Smooth muscle cell of the brain vasculature (primary cell): ENCODE measurements around the gene IL17REL.
"Not testable (repeated sequence)": the region's sequence is repeated elsewhere in the genome, so short reads cannot be mapped to it uniquely, and the experiment has no call there.

Experiments
- DNase-seq: peaks from one replicate; pipeline ENCODE4 v3.0.0-alpha.2; 2012; ENCODE audit warnings: low read depth, low spot score

IL17REL gene

DNA sequence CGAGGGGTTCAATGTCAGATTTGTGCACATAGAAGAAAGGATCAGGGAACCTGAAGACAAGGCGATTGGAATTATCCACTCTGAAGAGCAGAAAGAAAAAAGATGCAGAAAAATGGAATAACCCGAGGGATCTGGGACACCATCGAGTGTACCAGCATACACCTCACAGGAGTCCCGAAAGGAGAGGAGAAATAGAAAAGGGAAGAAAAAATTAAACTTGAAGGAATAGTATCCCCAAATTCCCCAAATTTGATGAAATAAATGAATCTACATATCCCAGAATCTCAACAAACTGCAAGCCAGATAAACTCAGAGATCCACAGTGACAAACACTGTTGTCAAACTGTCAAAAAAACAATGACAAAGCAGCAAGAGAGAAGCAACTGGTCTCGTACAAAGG lies 21.4 kb downstream of the IL17REL start:
- DNase-seq = no peak

DNA sequence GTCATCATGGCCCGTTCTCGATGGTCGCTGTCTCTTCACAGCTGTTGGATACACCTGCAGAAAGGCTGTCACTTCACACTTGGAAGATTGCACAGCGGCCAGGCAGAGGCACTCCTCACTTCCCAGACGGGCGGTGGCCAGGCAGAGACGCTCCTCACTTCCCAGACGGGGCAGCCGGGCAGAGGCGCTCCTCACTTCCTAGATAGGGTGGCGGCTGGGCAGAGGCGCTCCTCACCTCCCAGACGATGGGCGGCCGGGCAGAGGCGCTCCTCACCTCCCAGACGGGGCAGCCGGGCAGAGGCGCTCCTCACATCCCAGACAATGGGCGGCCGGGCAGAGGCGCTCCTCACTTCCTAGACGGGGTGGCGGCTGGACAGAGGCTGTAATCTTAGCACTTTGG lies 22.7 kb downstream of the IL17REL start:
- DNase-seq = not testable (repeated sequence)

DNA sequence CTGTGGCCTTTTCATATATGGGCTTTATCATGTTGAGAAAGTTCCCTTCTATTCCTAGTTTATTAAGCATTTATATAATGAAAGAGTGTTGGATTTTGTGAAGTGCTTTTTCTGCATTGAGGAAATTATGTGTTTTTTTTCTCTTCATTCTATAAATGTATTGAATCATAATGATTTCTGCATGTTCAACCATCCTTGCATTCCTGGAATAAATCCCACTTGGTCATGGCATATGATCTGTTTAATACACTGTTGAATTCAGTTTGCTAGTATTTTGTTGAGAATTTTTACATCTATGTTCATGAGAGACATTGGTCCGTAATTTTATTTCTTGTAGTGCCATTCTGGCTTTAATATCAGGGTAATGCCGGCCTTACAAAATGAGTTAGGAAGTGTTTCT lies 26.2 kb downstream of the IL17REL start:
- no peak for DNase-seq

DNA sequence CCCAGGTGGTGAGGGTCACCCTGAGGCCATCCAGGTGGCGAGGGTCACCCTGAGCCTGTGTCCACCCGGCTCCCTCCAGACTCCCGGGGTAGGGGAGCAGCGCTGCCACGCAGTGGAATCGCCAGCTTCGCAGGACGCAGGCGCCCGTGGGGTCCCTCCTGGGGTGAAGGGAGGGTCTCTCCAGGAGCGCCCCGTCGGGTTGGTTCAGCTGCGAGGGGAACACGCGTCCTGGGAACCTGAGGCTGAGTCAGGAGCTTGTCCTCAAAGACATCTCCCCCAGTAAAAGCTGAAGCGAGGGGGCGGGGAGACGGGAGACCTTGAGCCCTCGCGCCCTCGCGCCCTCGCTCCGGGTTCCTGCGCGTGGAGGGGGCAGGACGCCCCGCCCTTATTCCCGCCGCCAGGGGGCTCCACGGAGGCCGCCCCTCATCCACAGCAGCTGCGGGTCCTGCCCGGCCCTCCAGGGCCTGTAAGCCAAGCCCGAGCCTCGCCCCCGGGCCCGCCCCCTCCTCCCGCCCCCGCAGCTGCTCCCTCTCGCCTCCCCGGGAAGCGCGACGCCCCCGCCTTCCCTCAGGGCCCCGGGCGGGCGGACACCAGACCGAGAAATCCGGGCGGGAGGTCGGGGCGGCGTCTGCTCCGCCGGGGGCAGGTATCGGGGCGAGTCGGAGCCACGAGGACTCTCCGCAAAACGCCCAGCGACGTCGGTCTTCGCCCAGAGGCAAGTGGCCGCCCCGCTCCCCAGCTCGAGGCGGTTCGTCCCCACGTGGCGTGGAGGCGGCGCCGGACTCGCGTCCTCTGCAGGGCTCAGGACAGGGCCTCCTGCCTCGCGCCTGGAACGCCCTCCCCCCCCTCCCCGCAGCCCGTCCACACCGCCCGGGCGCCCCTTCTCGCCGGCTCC lies 29.2 kb downstream of the IL17REL start:
- no peak for DNase-seq

DNA sequence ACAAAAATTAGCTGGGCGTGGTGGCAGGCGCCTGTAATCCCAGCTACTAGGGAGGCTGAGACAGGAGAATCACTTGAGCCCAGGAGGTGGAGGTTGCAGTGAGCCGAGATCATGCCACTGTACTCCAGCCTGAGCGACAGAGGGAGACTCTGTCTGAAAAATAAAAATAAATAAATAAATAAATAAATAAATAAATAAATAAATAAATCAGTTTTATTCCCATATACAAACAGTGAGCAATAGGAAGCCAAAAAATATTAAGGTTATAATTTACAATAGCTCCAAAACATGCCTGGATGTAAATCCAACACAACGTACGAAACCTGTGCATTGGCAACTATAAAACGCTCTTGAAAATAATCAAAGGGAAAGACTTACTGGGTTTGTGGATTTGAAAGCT lies 30.8 kb downstream of the IL17REL start:
- DNase-seq = not testable (repeated sequence)

DNA sequence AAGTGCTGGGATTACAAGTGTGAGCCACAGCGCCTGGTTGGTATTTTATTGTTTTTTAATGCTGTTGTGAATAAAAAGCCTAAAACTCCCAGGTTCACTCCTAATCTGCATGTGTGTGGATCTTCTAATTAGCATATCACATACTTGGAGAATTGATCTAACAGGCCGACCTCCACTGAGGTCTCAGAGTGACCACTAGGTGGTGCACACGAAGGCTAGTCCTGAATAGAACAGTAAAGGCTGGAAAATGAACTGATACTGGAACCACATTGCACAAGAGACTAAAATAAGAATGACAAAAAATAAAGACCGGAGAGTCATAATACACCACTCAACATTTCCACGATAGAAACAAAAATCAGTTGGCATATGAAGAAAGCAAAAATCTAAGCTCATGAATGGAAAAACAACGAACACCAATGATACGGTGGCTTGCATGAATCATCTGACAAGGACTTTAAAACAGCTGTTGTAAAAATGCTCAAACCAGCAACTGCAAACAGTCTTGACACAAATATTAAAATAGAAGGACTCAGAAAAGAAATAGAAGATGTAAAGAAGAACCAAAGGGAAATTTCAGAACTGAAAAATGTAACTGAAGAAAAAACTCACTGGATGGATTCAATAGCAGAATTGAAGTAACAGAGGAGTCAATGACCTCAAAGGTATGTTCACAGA lies 32.8 kb downstream of the IL17REL start:
- no peak for DNase-seq

DNA sequence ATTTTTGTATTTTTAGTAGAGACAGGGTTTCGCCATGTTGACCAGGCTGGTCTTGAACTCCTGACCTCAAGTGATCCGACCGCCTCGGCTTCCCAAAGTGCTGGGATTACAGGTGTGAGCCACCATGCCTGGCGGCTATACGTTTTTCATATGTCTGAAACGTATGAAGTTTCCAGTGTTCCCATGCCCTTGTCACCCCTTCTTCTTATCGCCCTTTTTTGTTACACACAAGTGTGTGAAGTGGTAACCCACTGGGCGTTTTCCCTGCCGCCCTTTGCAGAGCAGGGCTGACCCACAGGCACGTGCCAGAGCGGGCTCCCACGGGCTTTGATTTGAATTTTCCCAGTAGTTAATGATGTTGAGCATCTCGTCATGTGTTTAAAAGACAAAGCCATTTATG lies 35.0 kb downstream of the IL17REL start:
- no peak for DNase-seq

DNA sequence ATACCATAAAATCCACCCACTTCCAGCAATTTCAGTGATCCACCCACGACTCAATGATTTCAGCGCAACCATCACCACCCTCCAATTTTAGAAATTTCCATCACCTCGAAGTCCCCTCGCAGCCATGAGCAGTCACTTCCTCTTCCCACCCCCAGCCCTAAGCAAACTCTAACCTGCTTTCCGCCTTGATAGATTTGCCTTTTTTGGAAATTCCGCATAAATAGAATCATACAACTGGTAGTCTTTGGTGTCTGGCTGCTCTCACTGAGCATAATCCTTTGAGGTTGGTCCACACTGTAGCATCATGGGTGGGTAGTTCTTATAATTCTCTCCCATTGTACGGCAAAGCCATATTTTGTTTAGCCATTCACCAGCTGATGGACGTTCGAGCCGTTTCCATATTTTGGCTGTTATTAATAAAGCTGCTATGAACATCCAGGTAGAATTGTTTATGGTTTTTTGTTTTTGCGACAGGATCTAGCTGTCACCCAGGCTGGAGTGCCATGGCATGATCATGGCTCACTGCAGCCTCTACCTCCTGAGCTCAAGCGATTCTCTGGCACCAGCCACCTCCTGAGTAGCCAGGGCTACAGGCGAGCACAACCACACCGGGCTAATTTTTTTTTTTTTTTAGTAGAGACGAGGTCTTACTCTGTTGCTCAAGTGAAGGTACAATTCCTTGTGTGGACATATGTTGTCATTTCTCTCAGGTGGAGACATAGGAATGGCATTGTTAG lies 36.0 kb downstream of the IL17REL start:
- no peak for DNase-seq

DNA sequence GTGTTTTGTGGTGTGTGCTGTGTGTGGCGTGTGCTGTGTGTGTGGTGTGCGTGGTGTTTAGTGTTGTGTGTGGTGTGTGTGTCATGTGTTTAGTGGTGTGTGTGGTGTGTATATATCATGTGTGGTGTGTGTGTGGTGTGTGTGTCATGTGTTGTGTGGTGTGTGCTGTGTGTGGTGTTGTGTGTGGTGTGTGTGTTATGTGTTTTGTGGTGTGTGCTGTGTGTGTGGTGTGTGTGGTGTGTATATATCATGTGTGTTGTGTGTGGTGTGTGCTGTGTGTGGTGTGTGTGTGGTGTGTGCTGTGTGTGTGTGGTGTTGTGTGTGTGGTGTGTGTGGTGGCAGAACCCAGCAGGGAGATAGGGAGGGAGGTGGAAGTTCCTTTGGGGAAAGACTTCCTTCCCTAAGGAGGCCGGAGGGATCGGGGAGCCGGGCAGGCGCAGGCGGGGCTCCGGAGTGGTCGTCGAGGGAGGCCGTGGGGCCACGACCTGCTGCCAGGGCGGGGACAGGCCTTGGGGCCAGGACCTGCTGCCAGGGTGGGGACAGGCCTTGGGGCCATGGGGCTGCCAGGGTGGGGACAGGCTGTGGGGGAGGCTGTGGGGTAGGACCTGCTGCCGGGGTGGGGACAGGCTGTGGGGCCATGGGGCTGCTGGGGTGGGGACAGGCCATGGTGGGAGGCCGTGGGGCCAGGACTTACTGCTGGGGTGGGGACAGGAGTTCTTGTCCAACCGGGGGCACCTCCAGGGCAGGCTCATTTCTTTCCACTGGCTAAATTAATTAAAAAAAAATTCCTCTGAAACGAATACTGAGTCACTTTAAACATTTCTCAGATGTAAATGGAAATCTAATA lies 36.8 kb downstream of the IL17REL start:
- DNase-seq = no peak

DNA sequence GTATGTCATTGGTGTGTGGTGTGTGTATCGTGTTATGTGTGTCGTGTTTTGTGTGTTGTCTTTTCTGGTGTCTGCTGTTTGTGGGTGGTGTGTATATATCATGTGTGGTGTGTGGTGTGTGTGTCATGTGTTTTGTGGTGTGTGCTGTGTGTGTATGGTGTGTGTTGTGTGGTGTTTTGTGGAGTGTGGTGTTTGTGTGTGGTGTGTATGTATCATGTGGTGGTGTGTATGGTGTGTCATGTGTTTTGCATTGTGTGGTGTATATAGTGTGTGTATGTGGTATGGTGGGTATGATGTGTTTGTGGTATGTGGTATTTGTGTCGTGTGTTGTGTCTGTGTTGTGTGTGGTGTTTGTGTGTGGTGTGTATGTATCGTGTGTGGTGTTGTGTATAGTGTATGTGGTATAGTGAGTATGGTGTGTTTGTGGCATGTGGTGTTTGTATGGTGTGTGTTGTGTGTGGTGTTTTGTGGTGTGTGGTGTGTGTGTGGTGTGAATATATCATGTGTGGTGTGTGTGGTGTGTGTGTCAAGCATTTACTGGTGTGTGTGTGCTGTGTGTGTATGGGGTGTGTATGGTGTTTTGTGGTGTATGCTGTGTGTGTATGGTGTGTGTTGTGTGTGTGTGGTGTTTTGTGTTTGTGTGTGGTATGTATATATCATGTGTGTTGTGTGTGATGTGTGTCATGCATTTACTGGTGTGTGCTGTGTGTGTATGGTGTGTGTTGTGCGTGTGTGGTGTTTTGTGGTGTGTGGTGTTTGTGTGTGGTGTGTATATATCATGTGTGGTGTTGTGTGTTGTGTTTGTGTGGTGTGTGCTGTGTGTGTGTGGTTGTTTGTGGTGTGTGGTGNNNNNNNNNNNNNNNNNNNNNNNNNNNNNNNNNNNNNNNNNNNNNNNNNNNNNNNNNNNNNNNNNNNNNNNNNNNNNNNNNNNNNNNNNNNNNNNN lies 39.3 kb downstream of the IL17REL start:
- no peak for DNase-seq

DNA sequence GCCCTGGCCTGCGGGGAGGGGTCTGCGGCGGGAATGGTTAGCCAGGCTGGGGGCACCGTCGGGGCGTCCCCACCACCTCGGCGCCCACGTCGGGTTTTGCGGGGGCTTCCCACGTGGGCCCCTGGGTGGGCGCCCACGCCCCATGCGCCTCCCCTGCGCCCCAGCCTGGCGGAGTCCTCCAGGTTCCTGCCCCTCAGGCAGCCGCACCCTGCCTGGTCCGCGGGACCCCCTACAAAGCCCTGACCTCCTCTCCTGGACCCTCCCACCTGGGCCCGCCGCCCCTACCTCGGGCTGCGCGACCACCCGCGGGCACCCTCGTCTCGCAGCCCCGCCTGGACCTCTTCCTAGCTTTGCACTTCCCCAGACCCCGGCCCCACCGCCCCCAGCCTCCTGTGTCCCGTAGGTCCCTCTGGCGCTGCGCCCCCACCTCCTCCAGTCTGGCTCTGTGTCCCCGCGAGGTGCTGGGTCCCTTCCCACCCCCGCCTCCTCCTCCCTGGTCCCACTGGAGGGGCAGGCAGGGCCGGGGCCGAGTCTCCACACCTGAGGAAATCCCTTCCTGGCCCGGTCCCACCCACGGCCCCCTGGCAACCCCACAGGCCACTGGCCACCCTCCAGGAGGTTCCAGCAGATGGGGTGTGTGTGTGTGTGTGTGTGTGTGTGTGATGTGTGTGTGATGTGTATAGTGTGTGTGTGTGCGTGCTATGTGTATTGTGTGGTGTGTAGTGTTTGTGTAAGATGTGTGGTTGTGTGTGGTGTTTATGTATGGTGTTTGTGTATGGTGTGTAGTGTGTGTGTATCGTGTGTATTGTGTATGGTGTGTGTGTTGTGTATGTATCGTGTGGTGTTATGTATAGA lies 40.2 kb downstream of the IL17REL start:
- no peak for DNase-seq

DNA sequence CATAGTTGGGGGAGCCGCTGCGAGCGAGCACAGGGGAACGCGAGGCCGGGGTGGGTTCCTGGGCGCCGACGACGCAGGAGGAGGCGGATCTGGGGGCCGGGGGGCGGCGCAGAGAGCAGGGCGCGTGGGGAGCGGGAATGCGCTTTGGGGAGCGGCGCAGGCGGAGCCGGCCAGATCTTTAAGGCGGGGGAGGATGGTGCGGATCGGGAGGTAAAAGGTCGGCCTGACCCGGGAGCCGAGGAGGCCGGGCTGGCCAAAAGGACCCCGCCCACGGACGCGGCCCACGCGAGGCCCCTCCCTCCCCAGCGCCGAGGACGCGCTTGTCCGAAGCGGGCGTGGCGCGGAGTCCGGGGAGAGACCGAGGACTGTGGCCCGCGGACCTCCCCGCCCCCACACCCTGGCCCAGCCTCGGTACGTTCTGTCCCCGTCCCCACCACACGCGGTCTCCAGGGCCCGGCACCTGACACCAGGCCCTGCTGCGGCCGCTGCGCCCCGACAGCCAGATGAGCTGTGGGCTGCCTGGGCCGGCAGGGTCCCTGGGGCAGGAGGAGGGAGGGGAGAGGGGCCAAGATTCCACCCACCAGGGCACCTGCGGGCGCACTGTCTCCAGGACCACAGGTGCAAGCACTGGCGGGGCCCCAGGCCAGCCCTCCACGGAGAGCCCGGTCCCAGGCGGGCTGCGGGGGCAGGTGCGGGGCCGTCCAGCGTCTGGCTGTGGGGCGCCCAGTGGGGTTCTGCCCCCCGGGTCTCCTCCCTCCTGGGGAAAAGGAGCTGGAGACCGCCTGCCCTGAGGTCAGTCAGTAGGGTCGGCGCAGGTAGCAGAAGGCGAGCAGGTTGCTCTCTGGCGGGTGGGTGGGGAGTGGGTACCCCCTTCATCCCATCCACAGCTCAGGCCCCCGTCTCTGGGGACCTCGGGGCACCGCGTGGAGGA lies 41.1 kb downstream of the IL17REL start:
- no peak for DNase-seq

DNA sequence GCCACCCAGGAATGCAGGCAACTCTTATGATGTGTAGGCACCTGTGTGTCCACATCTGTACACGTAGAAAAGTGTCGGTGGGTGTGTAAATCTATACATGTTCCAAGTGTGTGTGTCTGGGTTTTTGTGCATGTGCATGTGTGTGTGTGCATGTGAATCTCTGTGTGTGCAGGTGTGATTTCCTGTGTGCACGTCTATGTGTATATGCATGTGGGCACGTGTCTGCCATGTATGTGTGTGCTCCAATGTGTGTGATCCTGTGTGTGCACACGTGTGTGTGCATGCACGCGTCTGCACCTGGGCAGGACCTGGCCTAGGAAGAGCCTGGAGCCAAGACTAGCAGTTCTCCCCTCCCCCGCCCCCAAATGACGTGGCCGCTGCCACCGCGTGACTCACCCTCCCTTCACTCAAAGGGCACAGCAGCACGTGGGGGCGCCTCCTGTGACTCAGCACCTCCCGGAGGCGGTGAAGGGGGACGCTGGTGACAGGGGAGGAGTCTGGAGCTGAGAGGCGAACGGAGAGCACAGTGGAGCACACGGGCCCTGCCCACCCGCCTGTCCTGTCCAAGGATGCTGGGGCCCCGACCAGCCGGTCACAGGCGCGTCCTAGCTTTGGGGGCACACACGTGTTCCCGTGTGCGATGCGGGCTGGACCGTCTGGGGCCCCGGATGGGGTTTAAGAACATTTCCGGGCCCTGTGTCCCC lies 41.9 kb downstream of the IL17REL start:
- peak; percentile 70 for DNase-seq

DNA sequence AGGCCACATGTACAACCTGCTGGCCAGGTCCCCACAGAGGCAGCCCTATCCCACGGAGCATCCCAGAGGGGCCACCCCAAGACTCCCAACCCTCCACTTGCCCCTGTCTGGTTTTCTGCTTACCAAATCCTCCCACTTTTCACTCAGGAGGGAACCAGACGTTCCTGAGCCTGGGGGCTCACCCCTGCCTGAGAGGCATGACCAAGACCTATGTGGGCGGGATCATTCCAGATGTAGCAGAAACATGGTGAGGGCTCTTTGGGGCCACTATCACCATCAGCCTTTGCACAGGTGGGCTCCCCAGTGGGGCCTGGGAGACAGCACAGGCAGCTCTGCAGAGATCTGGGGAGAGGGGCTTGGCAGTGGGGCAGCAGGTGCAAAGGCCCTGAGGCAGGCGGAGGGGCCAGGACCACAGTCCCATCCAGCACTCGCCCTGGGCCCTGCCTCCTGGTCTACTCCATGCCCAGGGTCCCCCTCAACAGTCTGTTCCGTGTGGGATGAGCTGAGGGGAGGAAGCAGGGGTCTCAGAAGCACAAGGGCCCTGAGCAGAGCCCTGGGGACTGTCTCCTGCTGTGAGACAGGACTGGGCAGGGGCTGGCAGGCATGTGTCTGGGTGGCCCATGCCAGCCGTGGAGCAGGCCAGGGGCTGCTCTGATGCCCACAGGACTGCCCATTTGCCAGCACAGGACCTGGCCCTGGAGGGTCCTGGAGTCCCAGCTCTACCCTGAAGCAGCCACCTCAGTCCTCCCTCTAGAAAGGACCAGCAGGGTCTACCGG lies 42.6 kb downstream of the IL17REL start:
- DNase-seq = no peak

DNA sequence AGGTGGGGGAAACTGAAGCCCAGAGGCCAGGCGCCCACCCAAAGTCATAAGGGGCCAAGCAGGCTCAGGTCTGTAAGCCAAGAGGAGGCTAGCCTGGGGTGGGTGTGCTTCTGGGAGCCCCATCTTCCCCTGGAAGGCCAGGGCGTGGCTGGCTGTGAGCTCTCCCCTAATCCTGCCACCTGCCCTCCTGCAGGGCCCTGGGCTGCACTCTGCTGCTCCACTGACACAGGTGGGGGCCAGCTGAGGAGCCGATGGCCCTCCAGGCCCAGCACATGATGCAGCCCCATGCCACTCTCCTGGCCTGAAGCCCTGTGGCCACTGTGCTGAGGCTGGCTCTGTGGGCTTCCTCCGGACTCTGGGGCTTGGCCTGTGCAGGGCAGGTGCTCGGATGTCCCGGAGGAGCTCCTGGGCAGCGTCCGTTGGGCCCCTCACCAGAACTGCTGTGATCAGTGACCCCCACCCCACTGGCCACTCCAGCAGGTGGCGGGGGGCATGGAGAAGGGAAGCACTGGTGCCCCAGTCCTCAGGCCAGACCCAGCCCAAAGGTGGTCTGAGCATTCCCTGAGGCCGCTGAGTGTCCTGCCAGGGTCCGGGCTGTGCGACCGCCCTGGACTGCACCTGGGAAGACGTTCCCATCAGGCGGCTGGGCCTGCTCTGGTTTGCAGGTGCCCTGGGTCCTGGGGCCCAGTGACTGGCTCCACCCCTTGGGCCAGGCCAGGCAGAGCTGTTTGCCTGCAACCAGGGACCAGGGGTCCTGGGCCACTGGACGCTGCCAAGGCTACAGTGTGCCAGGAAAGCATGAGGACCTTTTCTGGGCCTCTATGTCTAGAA lies 43.5 kb downstream of the IL17REL start:
- no peak for DNase-seq

DNA sequence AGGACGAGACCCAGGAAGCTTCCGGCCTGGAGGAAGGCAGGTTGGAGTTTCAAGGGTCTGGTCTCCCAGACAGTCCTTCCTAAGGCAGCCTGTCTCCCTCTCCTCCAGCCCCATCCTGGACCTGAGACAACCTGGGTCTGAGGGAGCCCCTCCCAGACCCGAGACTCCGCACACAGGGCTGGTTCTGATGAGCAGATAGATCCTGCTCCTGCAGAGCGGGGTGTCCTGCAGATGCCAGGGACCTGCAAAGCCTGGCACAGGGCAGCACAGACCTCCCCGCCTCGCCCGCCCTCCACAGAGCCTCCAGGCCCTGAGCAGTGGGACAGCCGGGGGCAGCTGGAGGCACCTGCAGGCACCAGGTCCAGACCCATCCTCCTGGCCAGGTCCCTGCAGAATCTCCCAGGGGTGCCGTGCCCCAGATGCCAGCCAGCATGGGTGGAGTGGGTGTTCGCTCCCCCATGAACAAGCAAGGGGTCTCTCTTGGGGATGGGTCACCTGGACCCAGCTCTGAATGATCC lies 44.2 kb downstream of the IL17REL start:
- DNase-seq = no peak
